Esophagus mucosa (tissue), 1 donor: Measurements from ENCODE around the gene PHACTR4. TPM values are rescaled to one million over a fixed set of nuclear protein-coding genes. Genes with fewer than 3 reads are reported as not detected.
"Not testable (repeated sequence)": the region's sequence is repeated elsewhere in the genome, so short reads cannot be mapped to it uniquely, and the experiment has no call there.

Experiments used
- ATAC-seq: fragments of 200-7000 bp; cut with Tn5 transposase; one replicate; pipeline ENCODE4 v1.9.1; 2020
- total RNA-seq: library from RNA; stranded (reverse); gene quantifications from one replicate; pipeline ENCODE4 v1.2.4, GENCODE V29; 2023
- donor health status: DM: yes; HTN: yes; CAD: no.

PHACTR4 gene
- total RNA-seq, 1 donor from 2014 or later: 56.3 TPM

GRCh38 chr1:28371010-28371377 is 1.5 kb downstream of the PHACTR4 start:
- ATAC-seq: no peak

- ATAC-seq: peak; percentile 6
Measured at GRCh38 chr1:28373450-28373849, 3.9 kb downstream of the PHACTR4 start.

- peak; percentile 34 for ATAC-seq
Measured at GRCh38 chr1:28374297-28374696, 4.8 kb downstream of the PHACTR4 start.

- not testable (repeated sequence) for ATAC-seq
Measured at GRCh38 chr1:28375598-28375997, 6.1 kb downstream of the PHACTR4 start.

- not testable (repeated sequence) for ATAC-seq
Measured at GRCh38 chr1:28376195-28376594, 6.7 kb downstream of the PHACTR4 start.

GRCh38 chr1:28378906-28379305 is 9.4 kb downstream of the PHACTR4 start:
- no peak for ATAC-seq

- no peak for ATAC-seq
Measured at GRCh38 chr1:28380394-28380793, 10.9 kb downstream of the PHACTR4 start.

GRCh38 chr1:28383785-28384184 is 14.2 kb downstream of the PHACTR4 start:
- ATAC-seq: not testable (repeated sequence)

- ATAC-seq: peak; percentile 89
Measured at GRCh38 chr1:28392027-28392652, 22.6 kb downstream of the PHACTR4 start.

- no peak for ATAC-seq
Measured at GRCh38 chr1:28394136-28394535, 24.6 kb downstream of the PHACTR4 start.

GRCh38 chr1:28395181-28395580 is 25.6 kb downstream of the PHACTR4 start:
- no peak for ATAC-seq

GRCh38 chr1:28401760-28402159 is 32.2 kb downstream of the PHACTR4 start:
- no peak for ATAC-seq

GRCh38 chr1:28409090-28409489 is 39.5 kb downstream of the PHACTR4 start:
- no peak for ATAC-seq

GRCh38 chr1:28411656-28412055 is 42.1 kb downstream of the PHACTR4 start:
- no peak for ATAC-seq

GRCh38 chr1:28412731-28413130 is 43.2 kb downstream of the PHACTR4 start:
- no peak for ATAC-seq

- ATAC-seq: no peak
Measured at GRCh38 chr1:28416509-28417194, 47.1 kb downstream of the PHACTR4 start.

- ATAC-seq: peak; percentile 97
Measured at GRCh38 chr1:28417441-28417922, 47.9 kb downstream of the PHACTR4 start.

- ATAC-seq: no peak
Measured at GRCh38 chr1:28417926-28418637, 48.5 kb downstream of the PHACTR4 start.

GRCh38 chr1:28421744-28422143 is 52.2 kb downstream of the PHACTR4 start:
- ATAC-seq: peak; percentile 78

- no peak for ATAC-seq
Measured at GRCh38 chr1:28426831-28427230, 57.3 kb downstream of the PHACTR4 start.

- ATAC-seq: no peak
Measured at GRCh38 chr1:28428012-28428411, 58.5 kb downstream of the PHACTR4 start.

- ATAC-seq: peak; percentile 76
Measured at GRCh38 chr1:28428990-28429520, 59.5 kb downstream of the PHACTR4 start.

- ATAC-seq: no peak
Measured at GRCh38 chr1:28436211-28436769, 66.8 kb downstream of the PHACTR4 start.
